ENCODE results near the gene EVX2.

EVX2 gene

GRCh38 chr2:176105730-176106580 is 22.2 kb upstream of the EVX2 start:
- TF ChIP-seq EZH2phosphoT487 (IDR thresholded peaks at IDR 0.05; ENCODE audit: borderline replicate concordance, low read length), result no peak
- TF ChIP-seq, protein P1, sequence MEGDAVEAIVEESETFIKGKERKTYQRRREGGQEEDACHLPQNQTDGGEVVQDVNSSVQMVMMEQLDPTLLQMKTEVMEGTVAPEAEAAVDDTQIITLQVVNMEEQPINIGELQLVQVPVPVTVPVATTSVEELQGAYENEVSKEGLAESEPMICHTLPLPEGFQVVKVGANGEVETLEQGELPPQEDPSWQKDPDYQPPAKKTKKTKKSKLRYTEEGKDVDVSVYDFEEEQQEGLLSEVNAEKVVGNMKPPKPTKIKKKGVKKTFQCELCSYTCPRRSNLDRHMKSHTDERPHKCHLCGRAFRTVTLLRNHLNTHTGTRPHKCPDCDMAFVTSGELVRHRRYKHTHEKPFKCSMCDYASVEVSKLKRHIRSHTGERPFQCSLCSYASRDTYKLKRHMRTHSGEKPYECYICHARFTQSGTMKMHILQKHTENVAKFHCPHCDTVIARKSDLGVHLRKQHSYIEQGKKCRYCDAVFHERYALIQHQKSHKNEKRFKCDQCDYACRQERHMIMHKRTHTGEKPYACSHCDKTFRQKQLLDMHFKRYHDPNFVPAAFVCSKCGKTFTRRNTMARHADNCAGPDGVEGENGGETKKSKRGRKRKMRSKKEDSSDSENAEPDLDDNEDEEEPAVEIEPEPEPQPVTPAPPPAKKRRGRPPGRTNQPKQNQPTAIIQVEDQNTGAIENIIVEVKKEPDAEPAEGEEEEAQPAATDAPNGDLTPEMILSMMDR (IDR thresholded peaks at IDR 0.05; ENCODE audit: low read depth, low read length, poor library complexity, severe bottlenecking), result no peak
- Histone ChIP-seq H3K79me2 (ENCODE audit: control insufficient read depth, low read length) (no peaks in the 10 kb centered on the region), H3K9me2 (replicated peaks; ENCODE audit: control insufficient read depth, low read length) (no peaks in the 10 kb centered on the region), H4K20me1 (ENCODE audit: control insufficient read depth, insufficient read depth, low read depth, low read length) (no peaks in the 10 kb centered on the region), H3K4me1 (ENCODE audit: control insufficient read depth, low read length) (no peaks in the 10 kb centered on the region), H3K27ac (ENCODE audit: low read depth, low read length) (no peak overlapping the region), H3F3A (ENCODE audit: control insufficient read depth, insufficient read depth) (no peaks in the 10 kb centered on the region), H3K27me3 (ENCODE audit: control insufficient read depth, low read length) (no peaks in the 10 kb centered on the region), H3K9me3 (ENCODE audit: control insufficient read depth, insufficient read depth, low read length) (no peaks in the 10 kb centered on the region), H3K36me3 (ENCODE audit: control insufficient read depth, low read length) (no peaks in the 10 kb centered on the region), H3K4me2 (ENCODE audit: low read length) (no peak overlapping the region), H3K4me3 (ENCODE audit: low read length) (no peak overlapping the region)

- no peaks in the 10 kb centered on the region for H3K9me2 ChIP-seq (replicated peaks; ENCODE audit: control insufficient read depth, low read length)
- no peaks in the 10 kb centered on the region for H3K4me1 ChIP-seq (ENCODE audit: control insufficient read depth, low read length)
- H3K9me3 ChIP-seq (ENCODE audit: control insufficient read depth, insufficient read depth, low read length), result no peaks in the 10 kb centered on the region
- no peak overlapping the region for H3K27ac ChIP-seq (ENCODE audit: low read depth, low read length)
- H3K4me3 ChIP-seq (ENCODE audit: low read length), result no peak overlapping the region
- no peaks in the 10 kb centered on the region for H3F3A ChIP-seq (ENCODE audit: control insufficient read depth, insufficient read depth)
- H3K79me2 ChIP-seq (ENCODE audit: control insufficient read depth, low read length), result no peaks in the 10 kb centered on the region
- no peak for TF ChIP-seq EZH2phosphoT487 (IDR thresholded peaks at IDR 0.05; ENCODE audit: borderline replicate concordance, low read length)
- TF ChIP-seq, protein P1 (IDR thresholded peaks at IDR 0.05; ENCODE audit: low read depth, low read length, poor library complexity, severe bottlenecking), result no peak
- no peaks in the 10 kb centered on the region for H3K27me3 ChIP-seq (ENCODE audit: control insufficient read depth, low read length)
- no peak overlapping the region for H3K4me2 ChIP-seq (ENCODE audit: low read length)
- no peaks in the 10 kb centered on the region for H3K36me3 ChIP-seq (ENCODE audit: control insufficient read depth, low read length)
- H4K20me1 ChIP-seq (ENCODE audit: control insufficient read depth, insufficient read depth, low read depth, low read length), result no peaks in the 10 kb centered on the region
Measured at GRCh38 chr2:176105078-176105729, 21.4 kb upstream of the EVX2 start.

- Histone ChIP-seq H3K27ac (ENCODE audit: low read depth, low read length) (no peak overlapping the region), H3K9me3 (ENCODE audit: control insufficient read depth, insufficient read depth, low read length) (no peaks in the 10 kb centered on the region), H4K20me1 (ENCODE audit: control insufficient read depth, insufficient read depth, low read depth, low read length) (no peaks in the 10 kb centered on the region), H3K9me2 (replicated peaks; ENCODE audit: control insufficient read depth, low read length) (no peaks in the 10 kb centered on the region), H3K4me2 (ENCODE audit: low read length) (no peak overlapping the region), H3K27me3 (ENCODE audit: control insufficient read depth, low read length) (no peaks in the 10 kb centered on the region), H3K4me1 (ENCODE audit: control insufficient read depth, low read length) (no peaks in the 10 kb centered on the region), H3K4me3 (ENCODE audit: low read length) (no peak overlapping the region), H3K79me2 (ENCODE audit: control insufficient read depth, low read length) (no peaks in the 10 kb centered on the region), H3K36me3 (ENCODE audit: control insufficient read depth, low read length) (no peaks in the 10 kb centered on the region), H3F3A (ENCODE audit: control insufficient read depth, insufficient read depth) (no peaks in the 10 kb centered on the region)
- TF ChIP-seq, protein P1 (IDR thresholded peaks at IDR 0.05; ENCODE audit: low read depth, low read length, poor library complexity, severe bottlenecking), result no peak
- TF ChIP-seq EZH2phosphoT487 (IDR thresholded peaks at IDR 0.05; ENCODE audit: borderline replicate concordance, low read length), result no peak
Measured at GRCh38 chr2:176104316-176105077, 20.7 kb upstream of the EVX2 start.
